Measurements from ENCODE around the gene BHLHE23. TPM values are rescaled to one million over a fixed set of nuclear protein-coding genes. Genes with fewer than 3 reads are reported as not detected.

BHLHE23 gene
- total RNA-seq, 1 donor from 2014 or later = not detected

- peaks cover 35% of the 10 kb centered on the region for H3K27me3 Mint-ChIP-seq (ENCODE audit: low read depth)
- DNase-seq (ENCODE audit: low spot score) = peak; percentile 50
- H3K9me3 Mint-ChIP-seq (ENCODE audit: low read depth) = peaks cover 3% of the 10 kb centered on the region
- H3K4me1 Mint-ChIP-seq (ENCODE audit: low read depth) = no peaks in the 10 kb centered on the region
- TF ChIP-seq, protein P1, sequence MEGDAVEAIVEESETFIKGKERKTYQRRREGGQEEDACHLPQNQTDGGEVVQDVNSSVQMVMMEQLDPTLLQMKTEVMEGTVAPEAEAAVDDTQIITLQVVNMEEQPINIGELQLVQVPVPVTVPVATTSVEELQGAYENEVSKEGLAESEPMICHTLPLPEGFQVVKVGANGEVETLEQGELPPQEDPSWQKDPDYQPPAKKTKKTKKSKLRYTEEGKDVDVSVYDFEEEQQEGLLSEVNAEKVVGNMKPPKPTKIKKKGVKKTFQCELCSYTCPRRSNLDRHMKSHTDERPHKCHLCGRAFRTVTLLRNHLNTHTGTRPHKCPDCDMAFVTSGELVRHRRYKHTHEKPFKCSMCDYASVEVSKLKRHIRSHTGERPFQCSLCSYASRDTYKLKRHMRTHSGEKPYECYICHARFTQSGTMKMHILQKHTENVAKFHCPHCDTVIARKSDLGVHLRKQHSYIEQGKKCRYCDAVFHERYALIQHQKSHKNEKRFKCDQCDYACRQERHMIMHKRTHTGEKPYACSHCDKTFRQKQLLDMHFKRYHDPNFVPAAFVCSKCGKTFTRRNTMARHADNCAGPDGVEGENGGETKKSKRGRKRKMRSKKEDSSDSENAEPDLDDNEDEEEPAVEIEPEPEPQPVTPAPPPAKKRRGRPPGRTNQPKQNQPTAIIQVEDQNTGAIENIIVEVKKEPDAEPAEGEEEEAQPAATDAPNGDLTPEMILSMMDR (IDR thresholded peaks at IDR 0.05) = no peak
- no peaks in the 10 kb centered on the region for H3K36me3 Mint-ChIP-seq (ENCODE audit: low read depth)
- no peak overlapping the region for H3K27ac Mint-ChIP-seq (ENCODE audit: unreplicated experiment)
- H3K4me3 Mint-ChIP-seq (ENCODE audit: unreplicated experiment) = no peak overlapping the region
Observed at GRCh38 chr20:63045991-63046390, 39.2 kb upstream of the BHLHE23 start.

DNA sequence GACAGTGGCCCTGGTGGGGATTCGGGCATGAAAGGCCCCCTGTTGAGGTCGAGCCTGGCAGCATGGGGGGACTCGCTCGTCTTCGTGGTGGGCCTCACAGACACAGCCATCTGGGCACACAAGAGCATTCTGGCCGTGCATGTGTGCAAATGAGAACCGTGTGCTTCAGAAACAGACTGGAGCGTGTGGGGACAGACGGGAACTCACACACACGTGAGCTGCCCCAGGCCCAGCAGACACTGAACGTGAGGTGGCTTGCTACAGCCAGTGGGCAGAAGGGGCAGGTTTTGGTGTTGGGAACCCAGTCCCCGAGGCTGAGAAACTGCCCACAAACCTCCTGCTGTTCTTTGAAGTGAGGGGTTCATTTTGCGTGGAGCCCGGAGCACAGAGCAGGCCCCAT, 38.6 kb upstream of the BHLHE23 start:
- Mint-ChIP-seq H3K36me3 (ENCODE audit: low read depth) (no peaks in the 10 kb centered on the region), H3K9me3 (ENCODE audit: low read depth) (no peaks in the 10 kb centered on the region), H3K27ac (ENCODE audit: unreplicated experiment) (no peak overlapping the region), H3K4me3 (ENCODE audit: unreplicated experiment) (no peak overlapping the region), H3K4me1 (ENCODE audit: low read depth) (no peaks in the 10 kb centered on the region), H3K27me3 (ENCODE audit: low read depth) (peaks cover 41% of the 10 kb centered on the region)
- DNase-seq (ENCODE audit: low spot score) = peak; percentile 54
- TF ChIP-seq, protein P1 (IDR thresholded peaks at IDR 0.05) = no peak

GRCh38 chr20:63044605-63045004, 37.8 kb upstream of the BHLHE23 start:
- H3K4me3 Mint-ChIP-seq (ENCODE audit: unreplicated experiment) = no peak overlapping the region
- peaks cover 49% of the 10 kb centered on the region for H3K27me3 Mint-ChIP-seq (ENCODE audit: low read depth)
- H3K36me3 Mint-ChIP-seq (ENCODE audit: low read depth) = no peaks in the 10 kb centered on the region
- DNase-seq (ENCODE audit: low spot score) = peak; percentile 83
- TF ChIP-seq, protein P1 (IDR thresholded peaks at IDR 0.05) = no peak
- H3K27ac Mint-ChIP-seq (ENCODE audit: unreplicated experiment) = no peak overlapping the region
- H3K9me3 Mint-ChIP-seq (ENCODE audit: low read depth) = no peaks in the 10 kb centered on the region
- no peaks in the 10 kb centered on the region for H3K4me1 Mint-ChIP-seq (ENCODE audit: low read depth)

- DNase-seq (ENCODE audit: low spot score) = peak; percentile 47
- H3K4me3 Mint-ChIP-seq (ENCODE audit: unreplicated experiment) = no peak overlapping the region
- no peaks in the 10 kb centered on the region for H3K4me1 Mint-ChIP-seq (ENCODE audit: low read depth)
- no peaks in the 10 kb centered on the region for H3K9me3 Mint-ChIP-seq (ENCODE audit: low read depth)
- peaks cover 53% of the 10 kb centered on the region for H3K27me3 Mint-ChIP-seq (ENCODE audit: low read depth)
- H3K27ac Mint-ChIP-seq (ENCODE audit: unreplicated experiment) = no peak overlapping the region
- no peaks in the 10 kb centered on the region for H3K36me3 Mint-ChIP-seq (ENCODE audit: low read depth)
- TF ChIP-seq, protein P1 (IDR thresholded peaks at IDR 0.05) = no peak
Observed at GRCh38 chr20:63044204-63044600, 37.4 kb upstream of the BHLHE23 start.

DNA sequence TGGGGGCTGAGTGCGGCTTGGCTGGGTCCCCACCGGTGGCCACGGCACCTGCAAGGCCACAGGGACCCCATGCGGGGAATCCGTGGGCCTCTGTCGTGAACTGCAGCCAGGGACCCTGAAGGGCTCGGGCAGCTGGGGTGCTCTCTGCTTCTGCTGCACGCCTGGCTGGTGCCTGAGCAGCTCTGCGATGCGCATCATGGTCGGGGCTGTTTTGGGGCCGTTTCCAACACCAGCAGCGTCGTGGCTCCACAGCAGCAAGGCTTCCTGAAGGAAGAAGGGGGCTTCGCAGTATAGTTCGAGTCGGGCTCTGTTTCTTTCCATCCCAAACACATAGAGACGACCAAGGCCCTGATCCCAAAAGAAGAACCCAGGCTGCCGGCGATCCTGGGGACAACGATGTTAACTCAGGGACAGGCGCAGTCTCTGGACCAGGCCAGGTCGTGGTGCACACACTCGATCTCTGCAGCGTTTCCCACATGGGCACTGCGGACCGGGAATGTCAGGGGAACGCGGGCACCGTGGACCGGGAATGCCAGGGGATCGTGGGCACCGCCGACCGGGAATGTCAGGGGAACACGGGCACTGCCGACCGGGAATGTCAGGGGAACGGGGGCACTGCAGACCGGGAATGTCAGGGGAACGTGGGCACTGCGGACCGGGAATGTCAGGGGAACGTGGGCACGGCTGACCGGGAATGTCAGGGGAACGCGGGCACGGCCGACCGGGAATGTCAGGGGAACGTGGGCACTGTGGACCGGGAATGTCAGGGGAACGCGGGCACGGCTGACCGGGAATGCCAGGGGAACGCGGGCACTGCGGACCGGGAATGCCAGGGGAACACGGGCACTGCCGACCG, 36.8 kb upstream of the BHLHE23 start:
- TF ChIP-seq, protein P1 (IDR thresholded peaks at IDR 0.05) = no peak
- H3K36me3 Mint-ChIP-seq (ENCODE audit: low read depth) = no peaks in the 10 kb centered on the region
- H3K27ac Mint-ChIP-seq (ENCODE audit: unreplicated experiment) = no peak overlapping the region
- DNase-seq (ENCODE audit: low spot score) = peak; percentile 67
- H3K4me1 Mint-ChIP-seq (ENCODE audit: low read depth) = no peaks in the 10 kb centered on the region
- H3K27me3 Mint-ChIP-seq (ENCODE audit: low read depth) = peaks cover 53% of the 10 kb centered on the region
- no peaks in the 10 kb centered on the region for H3K9me3 Mint-ChIP-seq (ENCODE audit: low read depth)
- H3K4me3 Mint-ChIP-seq (ENCODE audit: unreplicated experiment) = no peak overlapping the region

All from chondrocyte (in vitro differentiated cells).